Hematopoietic multipotent progenitor cell treated with erythropoietin and hydrocortisone succinate and interleukin-3 and kit ligand, for 6 days (in vitro differentiated cells): ENCODE data around the gene METTL9.
A peak's percentile ranks its signal among the peaks of the same experiment; 100 is the strongest.
"Not testable (repeated sequence)": the region's sequence is repeated elsewhere in the genome, so short reads cannot be mapped to it uniquely, and the experiment has no call there.

ENCODE experiments used
- DNase-seq: peaks from one replicate; pipeline ENCODE4 v3.0.0-alpha.2; 2015

The METTL9 gene

DNA sequence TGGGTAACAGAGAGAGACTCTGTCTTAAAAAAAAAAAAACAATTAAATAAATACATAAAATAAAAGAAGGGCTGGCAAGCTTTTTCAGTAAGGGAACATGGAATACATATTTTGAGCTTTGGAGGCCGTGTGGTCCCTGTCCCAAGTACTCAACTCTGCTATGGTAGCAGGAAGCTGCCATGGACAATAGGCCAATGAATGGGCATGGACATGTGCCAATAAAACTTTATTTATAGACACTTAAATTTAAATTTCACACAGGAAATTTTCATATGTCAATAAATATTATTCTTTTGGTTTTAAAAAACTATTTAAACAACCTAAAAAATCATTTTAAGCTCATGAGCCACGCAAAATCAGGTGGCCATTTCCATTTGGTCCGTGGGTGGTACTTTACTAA, 68.2 kb downstream of the METTL9 start:
- no peak for DNase-seq

DNA sequence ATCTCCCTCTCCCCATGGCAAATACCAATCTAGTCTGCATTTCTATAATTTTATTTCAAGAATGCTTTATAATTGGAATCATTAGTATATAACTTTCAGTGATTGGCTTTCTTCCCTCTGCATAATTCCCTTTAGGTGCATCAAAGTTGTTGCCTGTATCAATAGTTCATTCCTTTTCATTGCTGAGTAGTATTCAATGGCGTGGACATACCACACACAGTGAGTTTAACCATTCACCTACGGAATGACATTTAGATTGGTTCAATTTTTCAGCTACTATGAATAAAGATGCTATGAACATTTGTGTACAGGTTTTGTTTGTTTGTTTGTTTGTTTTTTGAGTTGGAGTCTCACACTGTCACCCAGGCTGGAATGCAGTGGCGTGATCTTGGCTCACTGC, 74.1 kb downstream of the METTL9 start:
- no peak for DNase-seq

DNA sequence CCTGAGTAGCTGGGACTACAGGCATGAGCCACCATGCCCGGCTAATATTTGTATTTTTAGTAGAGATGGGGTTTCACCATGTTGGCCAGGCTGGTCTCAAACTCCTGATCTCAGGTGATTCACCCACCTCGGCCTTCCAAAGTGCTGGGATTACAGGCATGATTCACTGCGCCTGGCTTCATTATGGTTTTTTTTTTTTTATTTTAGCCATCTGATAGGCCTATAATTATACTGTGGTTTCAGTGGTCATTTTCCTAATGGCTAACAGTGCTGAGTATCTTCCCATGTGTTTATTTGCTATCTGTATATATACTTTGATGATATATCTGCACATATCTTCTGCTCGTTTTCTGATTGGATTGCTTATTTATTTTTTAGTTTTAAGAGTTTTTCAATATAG, 75.1 kb downstream of the METTL9 start:
- DNase-seq: not testable (repeated sequence)

DNA sequence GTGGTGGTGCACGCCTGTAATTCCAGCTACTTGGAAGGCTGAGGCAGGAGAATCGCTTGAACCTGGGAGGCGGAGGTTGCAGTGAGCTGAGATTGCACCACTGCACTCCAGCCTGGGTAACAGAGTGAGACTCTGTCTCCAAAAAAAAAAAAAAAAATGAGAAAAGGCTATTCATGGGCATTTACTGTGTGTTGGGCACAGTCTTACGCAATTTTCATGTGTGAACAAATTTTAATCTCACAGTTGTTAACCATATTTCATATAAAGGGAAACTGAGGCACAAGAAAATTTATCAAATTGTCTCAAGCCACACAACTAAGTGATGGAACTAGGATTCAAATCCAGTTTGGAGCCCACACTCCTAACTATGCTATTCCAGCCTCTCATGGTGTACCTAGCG, 81.3 kb downstream of the METTL9 start:
- not testable (repeated sequence) for DNase-seq

DNA sequence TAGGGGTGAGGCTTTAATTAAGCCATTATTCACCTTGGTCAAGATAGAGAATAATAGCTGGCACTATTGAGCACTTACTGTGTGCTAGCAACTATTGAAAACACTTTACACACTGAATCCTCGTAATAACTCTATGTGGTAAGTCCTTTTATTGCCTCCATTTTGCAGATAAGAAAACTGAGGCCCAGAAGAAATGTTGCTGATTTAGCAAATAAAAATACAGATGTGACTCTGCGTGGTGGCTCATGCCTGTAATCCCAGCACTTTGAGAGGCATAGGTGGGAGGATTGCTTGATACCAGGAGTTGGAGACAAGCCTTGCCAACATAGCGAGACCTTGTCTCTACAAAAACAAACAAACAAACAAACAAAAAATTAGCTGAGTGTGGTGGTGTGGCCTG, 83.8 kb downstream of the METTL9 start:
- DNase-seq: no peak

DNA sequence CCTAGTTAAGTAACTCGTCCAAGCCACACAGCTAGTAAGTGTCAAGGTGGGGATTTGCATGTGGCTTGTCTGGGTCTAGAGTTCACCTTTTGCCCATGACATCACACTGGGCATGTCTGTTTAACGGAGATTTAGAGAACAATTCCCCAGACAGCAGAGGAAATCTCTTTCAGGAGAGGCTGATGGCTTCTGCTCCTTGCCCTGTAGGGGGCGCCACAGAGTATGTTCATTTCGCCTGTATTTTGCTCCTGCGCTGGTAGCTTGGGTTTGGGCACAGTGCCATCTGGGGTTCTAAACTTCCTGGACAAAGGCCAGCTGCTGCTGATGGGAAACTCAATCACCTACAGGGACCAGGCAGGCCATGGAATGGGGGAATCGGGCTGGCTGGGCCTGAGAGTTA, 84.8 kb downstream of the METTL9 start:
- DNase-seq: peak; percentile 64

DNA sequence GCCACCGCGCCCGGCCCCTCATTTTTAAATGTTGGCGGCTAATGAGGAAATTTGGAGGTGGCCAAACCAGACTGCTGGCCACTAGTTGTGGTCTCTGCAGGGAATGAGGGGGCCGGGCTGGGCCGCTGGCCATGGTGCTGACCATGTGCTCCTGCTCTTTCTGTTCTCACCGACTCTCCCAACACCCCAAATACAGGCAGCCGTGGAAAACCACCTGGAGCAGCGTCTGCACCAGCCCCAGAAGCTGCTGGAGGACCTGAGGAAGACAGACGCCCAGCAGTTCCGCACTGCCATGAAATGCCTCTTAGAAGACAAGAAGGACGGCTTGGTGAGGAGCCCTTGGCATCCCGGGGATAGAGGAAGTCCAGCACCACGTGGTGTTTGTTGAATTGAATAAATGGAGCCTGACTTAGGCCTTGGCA, 85.7 kb downstream of the METTL9 start:
- peak; percentile 30 for DNase-seq

DNA sequence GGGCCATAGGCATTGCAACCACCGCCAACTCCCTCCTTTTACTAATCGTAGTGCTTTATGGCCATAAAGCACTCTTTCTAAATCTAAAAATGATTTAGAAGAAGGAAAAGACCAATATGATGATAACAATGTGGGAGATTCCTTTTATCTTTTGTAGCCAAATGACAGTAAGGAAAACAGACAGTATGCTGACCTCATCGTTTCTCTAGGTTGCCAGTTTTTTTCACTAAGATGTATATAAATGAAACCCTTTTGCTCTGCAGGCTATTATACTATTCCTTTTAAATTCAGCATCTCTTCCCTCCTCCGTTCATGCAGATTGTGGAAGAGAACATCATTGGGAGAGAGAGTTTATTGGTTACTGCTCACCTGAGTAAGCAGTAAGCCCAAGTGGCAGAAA, 89.7 kb downstream of the METTL9 start:
- no peak for DNase-seq

DNA sequence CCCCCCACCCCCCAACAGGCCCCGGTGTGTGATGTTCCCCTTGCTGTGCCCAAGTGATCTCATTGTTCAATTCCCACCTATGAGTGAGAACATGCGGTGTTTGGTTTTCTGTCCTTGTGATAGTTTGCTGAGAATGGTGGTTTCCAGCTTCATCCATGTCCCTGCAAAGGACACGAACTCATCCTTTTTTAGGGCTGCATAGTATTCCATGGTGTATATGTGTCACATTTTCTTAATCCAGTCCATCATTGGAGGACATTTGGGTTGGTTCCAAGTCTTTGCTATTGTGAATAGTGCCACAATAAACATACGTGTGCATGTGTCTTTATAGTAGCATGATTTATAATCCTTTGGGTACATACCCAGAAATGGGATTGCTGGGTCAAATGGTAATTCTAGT, 91.6 kb downstream of the METTL9 start:
- DNase-seq: not testable (repeated sequence)

DNA sequence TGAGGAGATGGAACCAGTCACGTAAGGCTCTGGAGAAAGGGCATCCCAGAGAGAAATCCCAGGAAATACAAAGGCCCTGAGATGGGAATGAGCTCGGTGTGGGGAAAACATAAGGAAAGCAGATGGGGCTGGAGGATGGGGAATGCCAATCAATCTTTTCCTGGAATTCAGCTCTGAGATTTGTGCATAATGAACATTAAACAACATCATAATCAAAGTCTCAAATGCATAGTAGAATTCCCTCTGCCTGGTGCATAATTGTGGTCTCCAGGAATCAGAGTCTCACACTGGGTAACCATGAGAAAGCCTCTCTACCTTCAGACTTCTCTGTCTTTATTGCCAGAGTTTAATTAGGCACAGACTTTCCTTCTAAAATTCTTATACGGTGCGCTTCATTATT, 95.2 kb downstream of the METTL9 start:
- DNase-seq: no peak

DNA sequence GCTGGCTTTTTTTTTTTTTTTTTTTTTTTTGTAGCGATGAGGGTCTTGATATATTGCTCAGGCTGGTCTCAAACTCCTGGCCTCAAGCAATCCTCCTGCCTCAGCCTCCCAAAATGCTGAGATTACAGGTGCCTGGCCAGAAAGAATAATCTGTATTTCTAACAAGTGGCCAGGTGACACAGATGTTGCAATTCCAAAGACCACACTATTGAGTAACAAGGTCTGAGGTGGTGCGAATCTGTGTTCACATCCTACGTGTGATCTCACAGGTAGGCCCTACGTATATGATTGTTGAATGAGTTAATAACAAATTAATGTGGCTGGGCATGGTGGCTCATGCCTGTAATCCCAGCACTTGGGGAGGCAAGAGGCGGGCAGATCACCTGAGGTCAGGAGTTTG, 97.7 kb downstream of the METTL9 start:
- no peak for DNase-seq

DNA sequence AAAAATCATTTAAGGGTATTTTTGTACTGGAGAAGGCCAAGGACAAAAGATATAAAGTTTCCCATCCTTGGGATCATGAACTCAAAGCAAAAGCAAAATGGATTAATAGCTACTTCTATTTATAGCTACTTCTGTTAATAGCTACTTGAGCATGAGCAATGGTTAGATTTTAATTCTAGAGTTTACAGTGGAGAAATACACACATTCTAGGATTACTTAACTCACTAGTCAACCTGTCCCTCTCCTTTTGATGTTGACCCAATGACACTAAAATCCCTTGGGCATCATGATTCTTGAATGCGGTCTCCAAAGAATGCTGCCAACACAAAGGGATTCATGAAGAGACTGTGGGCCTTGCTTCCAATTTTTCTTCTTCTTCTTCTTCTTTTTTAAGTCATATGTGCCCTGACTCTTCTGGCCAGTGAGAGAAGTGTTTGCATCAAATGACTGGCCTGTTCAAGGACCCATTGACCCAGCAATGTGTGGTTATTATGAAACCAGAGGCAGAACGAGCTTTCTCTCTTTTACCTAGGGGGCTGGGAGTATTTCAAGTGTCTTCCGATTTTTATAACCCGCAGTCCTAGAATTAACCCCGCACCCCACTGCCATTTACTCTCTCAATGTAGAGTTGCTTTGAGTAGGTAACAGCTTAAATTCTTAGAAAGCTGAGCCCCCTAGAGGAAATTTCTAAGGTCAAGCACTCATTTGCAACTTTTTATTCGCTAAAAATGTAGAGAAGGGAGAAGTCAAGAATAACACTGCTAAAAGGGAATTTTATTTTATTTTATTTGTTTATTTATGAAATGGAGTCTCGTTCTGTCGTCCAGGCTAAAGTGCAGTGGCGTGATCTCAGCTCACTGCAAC, 99.0 kb downstream of the METTL9 start:
- peak; percentile 9 for DNase-seq

DNA sequence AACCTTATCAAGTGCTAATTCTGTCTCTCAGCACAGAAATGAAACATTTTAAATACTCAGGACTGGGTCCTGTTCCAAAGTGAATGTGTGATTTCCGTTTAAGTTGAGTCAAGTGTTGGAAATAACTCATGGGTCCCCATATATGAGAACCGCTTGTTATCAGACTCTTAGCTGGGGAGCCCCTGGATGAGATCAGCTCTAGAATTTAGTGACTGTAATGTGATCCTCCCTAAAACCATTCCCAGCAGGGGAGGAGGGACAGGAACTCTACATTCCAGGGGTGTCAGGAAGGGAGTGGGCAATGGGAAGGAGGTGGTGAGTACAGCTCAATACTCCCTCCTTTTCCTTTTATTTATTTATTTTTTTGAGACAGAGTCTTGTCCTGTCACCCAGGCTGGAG, 101.9 kb downstream of the METTL9 start:
- DNase-seq: no peak

DNA sequence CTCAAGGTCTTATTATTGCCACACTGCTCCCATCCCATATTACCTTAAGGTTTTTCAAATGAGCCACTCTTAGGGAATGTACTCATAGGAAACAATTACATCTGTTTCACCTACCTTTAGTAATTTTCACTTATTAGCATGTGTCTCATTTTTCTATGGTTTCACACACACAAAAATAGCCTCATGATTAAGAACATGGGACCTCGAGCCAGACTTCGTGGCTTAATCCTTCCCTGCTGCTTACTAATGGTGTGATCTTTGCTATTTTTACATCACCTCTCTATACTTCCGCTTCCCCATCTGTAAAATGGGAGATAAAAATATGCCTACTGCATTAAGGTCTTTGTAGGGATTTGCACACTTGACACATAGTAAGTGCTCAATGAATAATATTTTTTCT, 102.9 kb downstream of the METTL9 start:
- no peak for DNase-seq

DNA sequence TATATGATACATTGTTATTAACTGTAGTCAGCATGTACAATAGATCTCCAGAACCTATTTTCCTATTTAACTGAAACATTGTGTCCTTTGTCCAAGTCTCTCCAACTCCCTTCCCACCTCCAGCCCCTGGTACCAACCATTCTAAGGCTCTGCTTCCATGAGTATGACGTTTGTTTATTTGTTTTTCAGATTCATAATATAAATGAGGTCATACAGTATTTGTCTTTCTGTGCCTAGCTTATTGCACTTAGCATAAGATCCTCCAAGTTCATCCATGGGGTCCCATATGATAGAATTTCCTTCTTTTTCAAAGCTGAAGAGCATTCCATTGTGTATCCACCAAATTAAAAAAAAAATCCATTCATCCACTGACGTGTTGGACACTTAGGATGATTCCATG, 103.8 kb downstream of the METTL9 start:
- no peak for DNase-seq

DNA sequence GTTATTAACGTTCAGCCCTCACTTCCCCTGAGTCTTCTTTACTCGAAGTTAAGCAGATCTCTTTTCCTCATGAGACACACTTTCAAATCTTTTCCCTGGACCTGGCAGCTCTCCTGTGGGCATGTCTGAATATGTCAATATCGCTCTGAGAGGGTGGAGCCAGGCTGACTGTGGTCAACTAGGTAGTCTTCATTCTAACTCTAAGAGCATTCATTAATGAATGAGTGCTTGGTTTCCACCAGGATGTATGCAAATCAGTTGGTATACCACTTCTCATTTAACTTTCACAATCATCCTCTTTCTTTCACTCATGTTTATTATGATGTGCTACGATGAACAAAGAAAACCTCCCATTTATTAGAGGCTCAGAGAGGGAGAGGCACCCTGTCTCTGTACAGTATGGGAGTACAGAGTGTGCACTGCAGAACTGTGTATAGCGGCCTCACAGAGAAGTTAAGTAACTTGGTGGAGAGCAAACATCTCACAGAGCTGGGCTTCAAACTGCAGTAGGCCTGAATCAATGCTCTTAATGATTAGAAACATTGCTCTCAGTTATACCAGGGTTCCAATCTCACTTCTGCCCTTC, 104.3 kb downstream of the METTL9 start:
- no peak for DNase-seq

DNA sequence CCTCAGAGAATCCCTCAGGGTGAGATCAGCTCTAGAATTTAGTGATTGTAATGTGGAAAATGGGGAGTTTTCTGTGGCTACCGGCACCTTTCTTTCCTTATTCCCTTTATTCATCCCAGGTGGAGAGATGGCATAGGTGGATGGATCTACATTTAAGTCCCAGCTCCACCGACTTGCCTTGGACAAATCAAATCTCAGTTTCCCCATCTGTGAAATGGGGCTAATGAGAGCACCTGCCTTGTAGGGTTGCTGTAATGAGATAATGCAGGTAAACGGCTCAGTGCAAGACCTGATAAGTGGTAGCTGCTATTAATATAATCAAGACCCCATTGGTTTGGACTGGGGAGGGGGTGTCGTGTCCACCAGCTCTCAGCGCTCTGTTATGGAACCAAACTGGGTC, 104.9 kb downstream of the METTL9 start:
- DNase-seq: no peak

DNA sequence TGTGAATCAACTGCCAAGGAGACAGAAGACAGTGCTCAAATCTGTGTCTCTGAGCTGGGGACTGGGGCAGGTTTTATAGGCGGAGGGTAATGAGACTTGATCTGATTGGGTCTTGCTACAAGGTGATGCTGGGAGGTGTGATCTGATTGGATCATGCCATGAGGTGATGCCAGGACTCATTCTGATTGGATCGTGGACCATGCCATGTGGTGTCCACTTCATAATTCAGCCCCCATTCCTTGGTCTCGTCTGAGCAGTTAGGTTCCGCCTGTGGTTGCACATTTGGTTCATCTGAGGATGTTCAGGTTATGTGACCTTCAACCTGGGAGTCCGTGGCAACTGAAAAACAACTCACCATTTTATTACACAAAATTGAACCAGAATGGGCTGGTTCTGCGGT, 105.4 kb downstream of the METTL9 start:
- no peak for DNase-seq
